Astrocyte of the spinal cord (primary cell): ENCODE data around the gene HBA1.
"Not testable (repeated sequence)": the region's sequence is repeated elsewhere in the genome, so short reads cannot be mapped to it uniquely, and the experiment has no call there.

Experiments used
- DNase-seq: peaks from one replicate; pipeline ENCODE4 v3.0.0; 2011; ENCODE audit warnings: low read depth, low spot score
- H3K4me3 ChIP-seq: 2 replicates; pipeline ENCODE4 v1.5.1; 2011; ENCODE audit warnings: low read depth, mild to moderate bottlenecking, low read length, moderate library complexity
- in situ Hi-C: cut with HindIII; loops from 2 replicates; pipeline ENCODE4 v1.10.0; 2017; ENCODE audit warnings: low sequenced_read_pairs
- TF ChIP-seq, protein P1 (sequence below): IDR thresholded peaks from 2 replicates; pipeline ENCODE4 v1.5.1; 2012; ENCODE audit warnings: low read depth, mild to moderate bottlenecking, low read length, inconsistent platforms

HBA1 gene

DNA sequence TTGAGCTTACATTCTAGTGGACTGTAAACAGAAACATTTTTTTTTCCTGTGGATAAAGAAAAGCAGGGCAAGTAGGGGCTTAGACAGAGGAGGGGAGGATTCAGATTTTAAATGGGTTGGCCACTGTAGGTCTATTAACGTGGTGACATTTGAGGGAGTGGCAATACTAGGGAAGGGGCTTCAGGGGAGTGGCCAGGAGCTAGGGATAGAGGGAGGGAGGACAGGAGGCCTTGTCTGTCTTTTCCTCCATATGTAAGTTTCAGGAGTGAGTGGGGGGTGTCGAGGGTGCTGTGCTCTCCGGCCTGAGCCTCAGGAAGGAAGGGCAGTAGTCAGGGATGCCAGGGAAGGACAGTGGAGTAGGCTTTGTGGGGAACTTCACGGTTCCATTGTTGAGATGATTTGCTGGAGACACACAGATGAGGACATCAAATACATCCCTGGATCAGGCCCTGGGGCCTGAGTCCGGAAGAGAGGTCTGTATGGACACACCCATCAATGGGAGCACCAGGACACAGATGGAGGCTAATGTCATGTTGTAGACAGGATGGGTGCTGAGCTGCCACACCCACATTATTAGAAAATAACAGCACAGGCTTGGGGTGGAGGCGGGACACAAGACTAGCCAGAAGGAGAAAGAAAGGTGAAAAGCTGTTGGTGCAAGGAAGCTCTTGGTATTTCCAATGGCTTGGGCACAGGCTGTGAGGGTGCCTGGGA is 17.2 kb upstream of the HBA1 start:
- no peak overlapping the region for H3K4me3 ChIP-seq
- TF ChIP-seq, protein P1, sequence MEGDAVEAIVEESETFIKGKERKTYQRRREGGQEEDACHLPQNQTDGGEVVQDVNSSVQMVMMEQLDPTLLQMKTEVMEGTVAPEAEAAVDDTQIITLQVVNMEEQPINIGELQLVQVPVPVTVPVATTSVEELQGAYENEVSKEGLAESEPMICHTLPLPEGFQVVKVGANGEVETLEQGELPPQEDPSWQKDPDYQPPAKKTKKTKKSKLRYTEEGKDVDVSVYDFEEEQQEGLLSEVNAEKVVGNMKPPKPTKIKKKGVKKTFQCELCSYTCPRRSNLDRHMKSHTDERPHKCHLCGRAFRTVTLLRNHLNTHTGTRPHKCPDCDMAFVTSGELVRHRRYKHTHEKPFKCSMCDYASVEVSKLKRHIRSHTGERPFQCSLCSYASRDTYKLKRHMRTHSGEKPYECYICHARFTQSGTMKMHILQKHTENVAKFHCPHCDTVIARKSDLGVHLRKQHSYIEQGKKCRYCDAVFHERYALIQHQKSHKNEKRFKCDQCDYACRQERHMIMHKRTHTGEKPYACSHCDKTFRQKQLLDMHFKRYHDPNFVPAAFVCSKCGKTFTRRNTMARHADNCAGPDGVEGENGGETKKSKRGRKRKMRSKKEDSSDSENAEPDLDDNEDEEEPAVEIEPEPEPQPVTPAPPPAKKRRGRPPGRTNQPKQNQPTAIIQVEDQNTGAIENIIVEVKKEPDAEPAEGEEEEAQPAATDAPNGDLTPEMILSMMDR = no peak
- no peak for DNase-seq
- in situ Hi-C loops = no loop called here

DNA sequence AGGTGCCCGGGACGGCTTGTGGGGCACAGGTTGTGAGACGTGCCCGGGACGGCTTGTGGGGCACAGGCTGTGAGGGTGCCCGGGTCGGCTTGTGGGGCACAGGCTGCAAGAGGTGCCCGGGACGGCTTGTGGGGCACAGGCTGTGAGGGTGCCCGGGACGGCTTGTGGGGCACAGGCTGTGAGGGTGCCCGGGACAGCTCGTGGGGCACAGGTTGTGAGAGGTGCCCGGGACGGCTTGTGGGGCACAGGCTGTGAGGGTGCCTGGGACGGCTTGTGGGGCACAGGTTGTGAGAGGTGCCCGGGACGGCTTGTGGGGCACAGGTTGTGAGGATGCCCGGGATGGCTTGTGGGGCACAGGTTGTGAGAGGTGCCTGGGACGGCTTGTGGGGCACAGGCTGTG is 16.2 kb upstream of the HBA1 start:
- DNase-seq, in situ Hi-C loops, H3K4me3 ChIP-seq: not testable (repeated sequence)

DNA sequence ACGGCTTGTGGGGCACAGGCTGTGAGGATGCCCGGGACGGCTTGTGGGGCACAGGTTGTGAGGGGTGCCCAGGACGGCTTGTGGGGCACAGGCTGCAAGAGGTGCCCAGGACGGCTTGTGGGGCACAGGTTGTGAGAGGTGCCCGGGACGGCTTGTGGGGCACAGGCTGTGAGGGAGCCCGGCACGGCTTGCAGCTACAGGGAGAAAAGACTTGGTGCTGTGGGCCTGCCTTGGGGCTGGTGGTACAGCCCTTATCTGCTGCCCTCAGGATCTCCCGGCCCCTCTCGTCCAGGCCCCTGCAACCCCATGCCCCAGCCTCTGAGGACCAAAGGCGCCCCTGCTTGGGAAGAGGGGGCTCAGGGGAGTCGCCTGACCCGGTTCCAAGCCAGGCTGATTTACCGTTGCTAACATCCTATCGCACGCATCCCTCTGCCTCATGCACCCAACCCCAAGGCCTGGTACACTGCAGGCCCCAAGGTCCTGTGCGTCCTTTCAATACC is 15.7 kb upstream of the HBA1 start:
- in situ Hi-C loops = no loop called here
- no peak for DNase-seq
- no peak overlapping the region for H3K4me3 ChIP-seq
- TF ChIP-seq, protein P1 = no peak

DNA sequence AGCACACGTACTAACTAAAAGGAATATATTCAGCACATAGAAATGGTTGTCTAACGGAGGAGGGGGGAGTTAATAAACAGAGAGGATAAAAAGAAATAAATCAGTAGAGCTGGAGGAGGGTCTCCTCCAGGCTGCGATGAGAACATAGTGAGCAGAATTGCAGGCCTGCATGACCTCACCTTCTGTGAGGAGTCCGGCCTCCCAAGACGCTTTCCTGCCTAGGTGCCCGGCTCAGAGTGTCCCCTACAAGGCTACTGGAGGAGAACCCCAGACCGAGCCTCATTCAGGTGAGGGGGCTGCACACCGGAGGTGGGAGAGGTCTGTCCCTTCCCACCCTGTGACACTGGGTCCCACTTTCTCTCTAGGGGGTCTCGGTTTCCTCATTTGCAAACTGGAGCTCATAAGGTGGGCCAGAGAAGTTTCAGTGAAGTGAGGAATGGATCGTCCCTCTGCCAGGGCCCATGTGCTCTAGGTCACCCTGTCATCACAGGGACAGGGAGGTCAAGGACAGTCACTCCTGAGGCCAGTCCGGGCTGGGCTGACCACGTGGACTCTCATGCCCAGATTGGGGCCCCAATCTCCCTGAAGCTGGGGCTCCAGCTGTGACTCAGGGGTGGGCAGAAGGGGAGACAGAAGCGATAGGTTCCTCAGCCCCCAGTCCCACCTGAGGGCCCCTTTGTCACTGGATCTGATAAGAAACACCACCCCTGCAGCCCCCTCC is 14.0 kb upstream of the HBA1 start:
- in situ Hi-C loops = no loop called here
- TF ChIP-seq, protein P1 = no peak
- H3K4me3 ChIP-seq = no peak overlapping the region

DNA sequence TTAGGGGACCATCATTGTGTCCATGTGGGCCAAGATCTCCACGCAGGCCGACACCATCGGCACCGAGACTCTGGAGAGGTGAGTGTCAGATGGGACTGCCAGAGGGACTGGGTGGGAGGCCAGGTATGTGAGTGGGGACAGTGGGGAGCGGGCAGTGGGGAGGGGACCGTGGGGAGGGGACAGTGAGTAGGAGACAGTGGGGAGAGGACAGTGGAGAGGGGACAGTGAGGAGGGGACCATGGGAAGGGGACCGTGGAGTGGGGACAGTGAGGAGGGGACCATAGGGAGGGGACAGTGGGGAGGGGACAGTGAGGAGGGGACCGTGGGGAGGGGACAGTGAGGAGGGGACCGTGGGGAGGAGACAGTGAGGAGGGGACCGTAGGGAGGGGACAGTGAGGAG is 13.3 kb upstream of the HBA1 start:
- in situ Hi-C loops, DNase-seq, H3K4me3 ChIP-seq: not testable (repeated sequence)

More for the DNA sequence above, 14.0 kb upstream of the HBA1 start:
- no peak for DNase-seq

DNA sequence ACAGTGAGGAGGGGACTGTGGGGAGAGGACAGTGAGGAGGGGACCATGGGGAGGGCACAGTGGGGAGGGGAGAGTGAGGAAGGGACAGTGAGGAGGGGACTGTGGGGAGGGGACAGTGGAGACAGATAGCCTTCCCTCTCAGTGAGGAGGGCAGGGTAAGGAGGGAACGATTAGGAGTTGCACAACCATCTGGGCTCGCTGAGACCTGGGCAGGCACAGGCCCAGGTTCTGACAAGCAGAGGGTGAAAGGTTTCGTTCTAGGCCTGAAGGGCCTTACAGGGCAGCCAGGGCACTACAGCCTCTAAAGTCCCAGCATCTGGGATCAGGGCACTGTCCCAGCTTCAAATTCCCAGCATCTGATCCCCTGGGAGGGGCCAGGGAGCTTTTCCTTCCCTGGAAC is 12.8 kb upstream of the HBA1 start:
- DNase-seq, in situ Hi-C loops, H3K4me3 ChIP-seq: not testable (repeated sequence)

DNA sequence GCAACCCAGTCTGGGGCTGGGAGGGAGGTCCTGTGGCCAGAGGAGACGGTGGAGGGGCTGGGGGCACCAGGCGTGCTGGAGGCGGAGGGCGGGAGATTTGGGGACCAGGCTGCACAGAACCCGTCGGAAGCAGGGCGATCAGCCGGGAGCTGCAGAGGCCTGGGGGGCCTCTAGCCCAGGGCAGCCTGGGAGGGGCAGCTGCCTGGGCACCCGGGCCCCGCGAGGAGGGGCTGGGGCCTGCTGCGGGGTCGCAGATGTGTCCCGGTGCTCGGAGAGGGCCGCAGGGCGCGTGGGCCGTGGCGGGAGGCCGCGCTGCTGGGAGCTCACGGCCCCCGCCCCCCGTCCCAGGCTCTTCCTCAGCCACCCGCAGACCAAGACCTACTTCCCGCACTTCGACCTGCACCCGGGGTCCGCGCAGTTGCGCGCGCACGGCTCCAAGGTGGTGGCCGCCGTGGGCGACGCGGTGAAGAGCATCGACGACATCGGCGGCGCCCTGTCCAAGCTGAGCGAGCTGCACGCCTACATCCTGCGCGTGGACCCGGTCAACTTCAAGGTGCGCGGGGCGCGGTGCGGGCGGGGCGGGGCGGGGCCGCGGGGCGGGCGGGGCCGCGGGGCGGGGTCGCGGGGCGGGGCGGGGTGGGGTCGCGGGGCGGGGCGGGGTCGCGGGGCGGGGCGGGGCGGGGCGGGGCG is 12.2 kb upstream of the HBA1 start:
- H3K4me3 ChIP-seq, in situ Hi-C loops, DNase-seq: not testable (repeated sequence)

DNA sequence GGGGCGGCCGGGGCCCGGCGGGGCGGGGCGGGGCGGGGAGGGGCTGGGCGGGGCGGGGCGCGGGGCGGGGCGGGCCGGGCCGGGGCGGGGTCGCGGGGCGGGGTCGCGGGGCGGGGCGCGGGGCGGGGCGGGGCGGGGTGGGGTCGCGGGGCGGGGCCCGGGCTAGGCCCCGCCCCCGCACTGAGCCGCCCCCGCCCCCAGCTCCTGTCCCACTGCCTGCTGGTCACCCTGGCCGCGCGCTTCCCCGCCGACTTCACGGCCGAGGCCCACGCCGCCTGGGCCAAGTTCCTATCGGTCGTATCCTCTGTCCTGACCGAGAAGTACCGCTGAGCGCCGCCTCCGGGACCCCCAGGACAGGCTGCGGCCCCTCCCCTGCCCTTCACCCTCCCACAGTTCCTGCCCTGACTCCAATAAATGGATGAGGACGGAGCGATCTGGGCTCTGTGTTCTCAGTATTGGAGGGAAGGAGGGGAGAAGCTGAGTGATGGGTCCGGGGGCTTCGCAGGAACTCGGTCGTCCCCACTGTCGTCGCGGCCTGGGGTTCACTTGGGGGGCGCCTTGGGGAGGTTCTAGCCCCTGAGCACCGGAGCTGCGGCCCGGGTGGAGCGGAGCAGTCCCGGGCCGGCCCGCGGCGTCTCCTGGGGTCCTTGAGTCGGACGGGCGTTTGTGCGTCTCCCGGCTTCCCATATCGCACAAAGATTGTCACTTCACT is 11.5 kb upstream of the HBA1 start:
- in situ Hi-C loops = no loop called here
- no peak for DNase-seq
- TF ChIP-seq, protein P1 = no peak
- H3K4me3 ChIP-seq = no peak overlapping the region
